Psoas muscle (tissue), 8 donors: ENCODE measurements around the gene MRPS33. TPM values are rescaled to one million over a fixed set of nuclear protein-coding genes. Genes with fewer than 3 reads are reported as not detected.

Experiments
- ATAC-seq, 4 donors: fragments of 200-7000 bp; cut with Tn5 transposase; one replicate each; pipeline ENCODE4 v1.9.1; 2020; ENCODE audit warnings: moderate library complexity in 3 of 4, mild to moderate bottlenecking in 2 of 4
- DNase-seq, 2 donors: peaks; one replicate each; pipeline ENCODE4 v3.0.0-alpha.2; 2020
- H3K27ac ChIP-seq: fragments of 200-600 bp; one replicate; pipeline ENCODE4 v1.8.0; 2022
- H3K27me3 ChIP-seq, 3 donors: fragments of 200-600 bp in 1 of 3; one replicate each; pipeline versions ENCODE4 v1.6.1 to v1.8.0; 2013 to 2022; ENCODE audit warnings: low read length in 2 of 3, mild to moderate bottlenecking in 2 of 3, moderate library complexity in 1 of 3; ENCODE audit not compliant: insufficient read depth in 3 of 3
- H3K36me3 ChIP-seq, 2 donors: fragments of 200-600 bp in 1 of 2; one replicate each; pipeline versions ENCODE4 v1.6.1 to v1.8.0; 2013 to 2022; ENCODE audit warnings: low read depth in 1 of 2, mild to moderate bottlenecking in 1 of 2, moderate library complexity in 1 of 2; ENCODE audit not compliant: insufficient read depth in 1 of 2
- H3K4me1 ChIP-seq: fragments of 200-600 bp; one replicate; pipeline ENCODE4 v1.8.0; 2022
- H3K4me3 ChIP-seq: fragments of 200-600 bp; one replicate; pipeline ENCODE4 v1.8.0; 2022; ENCODE audit warnings: mild to moderate bottlenecking
- H3K9me3 ChIP-seq: fragments of 200-600 bp; one replicate; pipeline ENCODE4 v1.8.0; 2022
- WGBS, 3 donors: extraction: QIAGEN DNeasy Blood & Tissue Kit; methylation state at CpG; one replicate each; pipeline versions ENCODE4 v1.1.6 to v1.1.7; 2013; 5-methylcytosine and 5-hydroxymethylcytosine counted together
- intact Hi-C, 2 donors: fragments of 100-400 bp; cut with DNase I; formaldehyde crosslinking; loops; one replicate each; pipeline versions ENCODE4 v1.11.0 to v1.14.2; 2022
- polyA plus RNA-seq, 3 donors: library from polyadenylated mRNA; stranded (reverse); fragments of 200-250 nt; gene quantifications; one replicate each; pipeline ENCODE4 v1.2.3, GENCODE V29; 2013
- total RNA-seq, 4 donors: library from RNA; stranded (reverse); fragmentation: NEBNext Ultra II Directional in 2 of 4; extraction: Animal tissue kit (Norgen Biotek cat#: 25700) in 2 of 4; gene quantifications; one replicate each; pipeline versions ENCODE4 v1.2.1 to v1.2.4, GENCODE V29; 2021 to 2023
- TF ChIP-seq, protein P1 (sequence below): fragments of 200-600 bp; IDR thresholded peaks from one replicate; pipeline ENCODE4 v1.8.0; 2022; ENCODE audit warnings: antibody characterized with exemption
- donor health status: healthy with polysubstance abuse.
- donor health status: DM: no; HTN: no; CAD: no; lungs with moderate emphysema.
- donor health status: Bipolar disorder and iron deficiency.
- donor health status: healthy.
- donor health status: DM: yes; HTN: yes; CAD: no.
- donor health status: DM: no; HTN: no; CAD: no.
- donor health status: DM: no; HTN: no; CAD: no.
- donor health status: DM: yes; HTN: yes; CAD: no.

Gene MRPS33
- total and polyA plus RNA-seq, 7 donors, result 70.5 to 131 (median 102) TPM

DNA sequence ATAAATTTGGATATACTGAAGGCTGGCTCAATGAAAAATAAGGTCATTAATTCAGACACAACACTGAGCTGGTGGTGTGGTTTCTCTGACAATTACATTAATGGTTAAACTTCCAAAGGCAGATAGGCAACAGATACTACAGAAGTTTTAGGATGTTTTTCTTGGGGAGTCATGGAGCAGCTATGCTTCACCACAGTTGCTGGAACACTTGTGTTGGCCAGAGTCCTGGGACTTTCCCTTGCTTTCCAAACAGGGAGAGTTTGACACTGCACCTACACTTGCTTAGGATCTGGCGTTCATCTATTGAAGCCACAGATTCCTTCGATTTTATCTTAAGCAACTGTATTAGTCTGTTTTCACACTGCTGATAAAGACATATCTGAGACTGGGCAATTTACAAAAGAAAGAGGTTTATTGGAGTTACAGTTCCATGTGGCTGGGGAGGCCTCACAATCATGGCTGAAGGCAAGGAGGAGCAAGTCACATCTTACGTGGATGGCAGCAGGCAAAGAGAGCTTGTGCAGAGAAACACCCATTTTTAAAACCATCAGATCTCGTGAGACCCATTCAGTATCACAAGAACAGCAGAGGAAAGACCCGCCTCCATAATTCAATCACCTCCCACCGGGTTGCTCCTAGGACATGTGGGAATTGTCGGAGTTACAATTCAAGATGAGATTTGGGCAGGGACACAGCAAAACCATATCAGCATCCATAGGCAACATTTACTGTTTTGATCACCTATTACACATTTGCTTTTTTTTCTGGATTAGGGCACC, 31.3 kb upstream of the MRPS33 start:
- intact Hi-C loops, result no loop called here
- peak in 2 of 4 donors; percentile 62 to 65 for ATAC-seq

DNA sequence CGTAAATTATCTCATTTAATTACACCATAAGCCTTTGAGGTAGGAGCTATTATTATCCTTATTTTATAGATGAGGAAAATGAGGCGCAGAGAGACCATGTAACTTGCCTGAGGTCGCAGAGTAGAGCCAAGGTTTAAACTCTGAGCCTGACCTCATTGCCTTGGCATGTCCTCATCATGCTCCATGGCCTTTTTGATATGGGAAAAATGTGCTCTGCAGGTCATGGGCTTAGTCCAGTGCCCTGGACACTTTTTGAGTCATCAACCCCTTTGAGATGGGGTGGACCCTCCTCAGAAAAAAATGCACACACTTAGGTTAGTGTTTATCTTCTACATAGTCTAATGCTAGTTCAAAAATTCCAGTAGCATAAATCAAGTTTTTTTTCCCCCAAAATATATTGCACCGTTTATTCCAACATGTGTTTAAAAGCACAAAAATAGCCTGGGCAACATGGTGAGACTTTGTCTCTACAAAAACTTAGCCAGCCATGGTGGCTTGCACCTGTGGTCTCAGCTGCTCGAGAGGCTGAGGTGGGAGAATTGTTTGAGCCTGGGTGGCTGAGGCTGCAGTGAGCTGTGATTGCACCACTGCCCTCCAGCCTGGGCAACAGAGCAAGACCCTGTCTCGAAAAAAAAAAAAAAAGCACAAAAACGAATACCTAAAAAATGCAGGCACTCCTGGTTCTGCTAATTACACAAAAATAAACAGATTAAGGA, 30.5 kb upstream of the MRPS33 start:
- Histone ChIP-seq H3K27me3 (no peaks in the 10 kb centered on the region), H3K4me3 (no peak overlapping the region), H3K9me3 (no peaks in the 10 kb centered on the region), H3K27ac (no peak overlapping the region), H3K4me1 (no peaks in the 10 kb centered on the region), H3K36me3 (no peaks in the 10 kb centered on the region)
- TF ChIP-seq, protein P1, sequence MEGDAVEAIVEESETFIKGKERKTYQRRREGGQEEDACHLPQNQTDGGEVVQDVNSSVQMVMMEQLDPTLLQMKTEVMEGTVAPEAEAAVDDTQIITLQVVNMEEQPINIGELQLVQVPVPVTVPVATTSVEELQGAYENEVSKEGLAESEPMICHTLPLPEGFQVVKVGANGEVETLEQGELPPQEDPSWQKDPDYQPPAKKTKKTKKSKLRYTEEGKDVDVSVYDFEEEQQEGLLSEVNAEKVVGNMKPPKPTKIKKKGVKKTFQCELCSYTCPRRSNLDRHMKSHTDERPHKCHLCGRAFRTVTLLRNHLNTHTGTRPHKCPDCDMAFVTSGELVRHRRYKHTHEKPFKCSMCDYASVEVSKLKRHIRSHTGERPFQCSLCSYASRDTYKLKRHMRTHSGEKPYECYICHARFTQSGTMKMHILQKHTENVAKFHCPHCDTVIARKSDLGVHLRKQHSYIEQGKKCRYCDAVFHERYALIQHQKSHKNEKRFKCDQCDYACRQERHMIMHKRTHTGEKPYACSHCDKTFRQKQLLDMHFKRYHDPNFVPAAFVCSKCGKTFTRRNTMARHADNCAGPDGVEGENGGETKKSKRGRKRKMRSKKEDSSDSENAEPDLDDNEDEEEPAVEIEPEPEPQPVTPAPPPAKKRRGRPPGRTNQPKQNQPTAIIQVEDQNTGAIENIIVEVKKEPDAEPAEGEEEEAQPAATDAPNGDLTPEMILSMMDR, result no peak
- WGBS, 3 donors, result 37 to 52% (median 47%) methylated on average over 7 of the region's 7 CpGs
- DNase-seq (no peak), ATAC-seq (peak in 2 of 4 donors; percentile 49 to 64)
- intact Hi-C loops, result no loop called here

More for the DNA sequence above, 31.3 kb upstream of the MRPS33 start:
- Histone ChIP-seq H3K27me3 (no peaks in the 10 kb centered on the region), H3K4me1 (no peaks in the 10 kb centered on the region), H3K36me3 (no peaks in the 10 kb centered on the region), H3K27ac (no peak overlapping the region), H3K9me3 (no peaks in the 10 kb centered on the region), H3K4me3 (no peak overlapping the region)
- DNase-seq, result no peak
- 70 to 73% (median 73%) methylated on average over 7 of the region's 7 CpGs for WGBS, 3 donors
- TF ChIP-seq, protein P1, result no peak

DNA sequence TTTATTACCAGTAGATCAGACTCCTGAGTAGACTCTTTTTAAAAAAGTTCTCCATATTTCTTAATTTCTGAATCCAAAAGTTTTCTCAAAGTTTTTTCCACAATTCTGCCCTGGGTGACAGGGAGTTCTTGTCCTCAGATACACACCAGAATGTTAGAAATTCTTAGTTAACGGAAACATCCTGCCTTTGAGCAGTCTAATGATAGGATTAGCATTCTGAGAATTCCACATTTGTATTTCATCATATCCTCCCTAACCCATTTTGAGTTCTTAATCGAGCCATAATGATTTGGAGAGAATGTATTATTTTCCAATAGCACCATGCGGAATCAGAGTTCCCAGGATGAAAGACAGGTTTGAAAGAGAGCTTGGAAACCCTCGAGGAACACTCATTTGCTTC, 28.9 kb upstream of the MRPS33 start:
- H3K9me3 ChIP-seq, result no peaks in the 10 kb centered on the region
- ATAC-seq (no peak), DNase-seq (no peak)
- TF ChIP-seq, protein P1, result no peak
- no peaks in the 10 kb centered on the region for H3K27me3 ChIP-seq
- intact Hi-C loops, result no loop called here
- H3K27ac ChIP-seq, result no peak overlapping the region
- H3K4me1 ChIP-seq, result no peaks in the 10 kb centered on the region
- no peaks in the 10 kb centered on the region for H3K36me3 ChIP-seq
- WGBS, 3 donors, result 75 to 80% (median 76%) methylated on average over 4 of the region's 4 CpGs
- no peak overlapping the region for H3K4me3 ChIP-seq

DNA sequence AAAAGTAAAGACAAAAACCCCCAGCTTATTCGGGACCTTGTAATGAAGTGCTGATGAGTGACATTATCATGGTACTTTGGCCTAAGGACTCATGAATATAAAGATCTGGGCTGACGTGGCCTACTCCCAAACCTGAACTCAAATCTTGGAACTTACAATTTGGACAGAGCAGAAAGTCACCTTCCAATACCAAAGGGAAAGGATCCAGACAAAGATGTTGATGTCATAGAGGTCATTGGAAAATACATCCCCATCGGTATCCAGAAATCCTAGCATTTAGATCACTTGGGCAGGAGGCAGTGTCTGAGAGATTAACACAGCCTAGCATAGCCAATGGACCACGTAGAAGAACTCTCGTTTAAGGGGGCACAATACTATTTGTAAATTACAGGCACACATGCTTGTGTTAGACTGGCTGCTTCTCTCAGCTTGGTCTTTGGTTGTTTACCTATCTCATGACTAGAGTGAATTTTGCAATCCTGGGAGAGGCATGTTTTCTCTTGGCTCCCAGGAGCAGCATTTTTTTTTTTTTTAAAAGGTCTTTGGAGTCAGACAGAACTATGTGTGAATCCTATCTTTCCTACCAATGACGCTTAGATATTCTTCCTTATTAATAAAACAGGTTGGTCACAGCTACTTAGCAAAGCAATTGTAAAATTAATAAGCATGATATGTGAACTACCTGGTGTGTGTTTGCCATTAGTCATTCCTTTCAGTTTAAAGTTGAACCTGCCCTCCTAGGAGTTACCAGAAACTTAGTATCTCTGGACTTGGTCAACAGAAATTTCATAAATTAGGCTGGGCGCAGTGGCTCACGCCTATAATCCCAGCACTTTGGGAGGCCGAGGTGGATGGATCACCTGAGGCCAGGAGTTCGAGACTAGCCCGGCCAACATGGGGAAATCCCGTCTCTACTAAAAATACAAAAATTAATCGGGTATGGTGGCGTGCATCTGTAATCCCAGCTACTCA, 27.8 kb upstream of the MRPS33 start:
- intact Hi-C loops, result no loop called here
- 85 to 88% (median 85%) methylated on average over 14 of the region's 14 CpGs for WGBS, 3 donors
- ATAC-seq, result no peak

More for the DNA sequence above, 27.8 kb upstream of the MRPS33 start:
- H3K4me3 ChIP-seq, result no peak overlapping the region
- TF ChIP-seq, protein P1, result no peak
- no peaks in the 10 kb centered on the region for H3K36me3 ChIP-seq
- H3K27ac ChIP-seq, result no peak overlapping the region
- no peak for DNase-seq
- no peaks in the 10 kb centered on the region for H3K27me3 ChIP-seq
- no peaks in the 10 kb centered on the region for H3K9me3 ChIP-seq
- no peaks in the 10 kb centered on the region for H3K4me1 ChIP-seq
